ENCODE measurements around the gene ZNF646. TPM values are rescaled to one million over a fixed set of nuclear protein-coding genes. Genes with fewer than 3 reads are reported as not detected.
A peak's percentile ranks its signal among the peaks of the same experiment; 100 is the strongest.

ZNF646 gene
- total and polyA plus RNA-seq, 12 donors = 3.1 to 17.8 (median 13.6) TPM

- H3K4me1 ChIP-seq (replicated peaks in 1 of 2) = peaks cover 19 to 26% of the 10 kb centered on the region in 2 donors
- peak in 1 of 2 donors; percentile 25 for TF ChIP-seq POLR2A (IDR thresholded peaks at IDR 0.05)
- peak in 1 of 6 experiments; percentile 10 for TF ChIP-seq CTCF (IDR thresholded peaks at IDR 0.05)
- peak overlapping the region; percentile 92 to 100 (median 99) for H3K27ac ChIP-seq
- H3K27me3 ChIP-seq = no peaks in the 10 kb centered on the region
- DNase-seq = peak in 4 of 7 donors; percentile 65 to 70 (median 68)
- no peaks in the 10 kb centered on the region for H3K9me3 ChIP-seq (replicated peaks in 1 of 3)
- peak overlapping the region in 3 of 4 donors; percentile 16 to 99 (median 84) for H3K4me3 ChIP-seq
- intact Hi-C loops (cut with DNase I) = no loop called here
- WGBS, 4 donors = 39 to 44% (median 41%) methylated on average over 9 of the region's 9 CpGs
- peaks cover 0 to 33% of the 10 kb centered on the region in 2 donors for H3K36me3 ChIP-seq (replicated peaks in 1 of 2)
Observed at GRCh38 chr16:31118223-31119155, 44.3 kb downstream of the ZNF646 start.

- peak overlapping the region in 2 of 5 donors; percentile 24 to 99 for H3K27ac ChIP-seq
- H3K9me3 ChIP-seq (replicated peaks in 1 of 3) = no peaks in the 10 kb centered on the region
- no peaks in the 10 kb centered on the region for H3K27me3 ChIP-seq
- peaks cover 0 to 44% of the 10 kb centered on the region in 2 donors for H3K36me3 ChIP-seq (replicated peaks in 1 of 2)
- H3K4me1 ChIP-seq (replicated peaks in 1 of 2) = peaks cover 18 to 20% of the 10 kb centered on the region in 2 donors
- intact Hi-C loops (cut with DNase I) = no loop called here
- WGBS, 4 donors = 86 to 96% (median 95%) methylated on average over 16 of the region's 16 CpGs
- DNase-seq = peak in 1 of 7 donors; percentile 57
- no peak overlapping the region for H3K4me3 ChIP-seq
- no peak for TF ChIP-seq CTCF (IDR thresholded peaks at IDR 0.05)
- TF ChIP-seq POLR2A (IDR thresholded peaks at IDR 0.05) = no peak
Observed at GRCh38 chr16:31120129-31120528, 45.9 kb downstream of the ZNF646 start.

- H3K4me1 ChIP-seq (replicated peaks in 1 of 2) = no peaks in the 10 kb centered on the region
- no peak for TF ChIP-seq CTCF (IDR thresholded peaks at IDR 0.05)
- TF ChIP-seq POLR2A (IDR thresholded peaks at IDR 0.05) = no peak
- no peak overlapping the region for H3K4me3 ChIP-seq
- WGBS, 4 donors = 94 to 98% (median 97%) methylated on average over 3 of the region's 3 CpGs
- H3K27me3 ChIP-seq = no peaks in the 10 kb centered on the region
- H3K27ac ChIP-seq = no peak overlapping the region
- intact Hi-C loops (cut with DNase I) = no loop called here
- DNase-seq = no peak
- H3K36me3 ChIP-seq (replicated peaks in 1 of 2) = peaks cover 0 to 64% of the 10 kb centered on the region in 2 donors
- no peaks in the 10 kb centered on the region for H3K9me3 ChIP-seq (replicated peaks in 1 of 3)
Observed at GRCh38 chr16:31125844-31126243, 51.6 kb downstream of the ZNF646 start.

GRCh38 chr16:31127182-31127581, 53.0 kb downstream of the ZNF646 start:
- DNase-seq = no peak
- H3K36me3 ChIP-seq (replicated peaks in 1 of 2) = peaks cover 0 to 58% of the 10 kb centered on the region in 2 donors
- H3K4me1 ChIP-seq (replicated peaks in 1 of 2) = no peaks in the 10 kb centered on the region
- H3K4me3 ChIP-seq = no peak overlapping the region
- no peaks in the 10 kb centered on the region for H3K27me3 ChIP-seq
- H3K9me3 ChIP-seq (replicated peaks in 1 of 3) = no peaks in the 10 kb centered on the region
- 86 to 95% (median 92%) methylated on average over 9 to 13 of the region's 13 CpGs for whole genome bisulfite sequencing, 4 donors
- peak overlapping the region in 1 of 5 donors; percentile 77 for H3K27ac ChIP-seq
- intact Hi-C loops (cut with DNase I) = no loop called here
- TF ChIP-seq CTCF (IDR thresholded peaks at IDR 0.05) (no peak), POLR2A (IDR thresholded peaks at IDR 0.05) (no peak)
